ENCODE data around the gene UTP20. TPM values are rescaled to one million over a fixed set of nuclear protein-coding genes. Genes with fewer than 3 reads are reported as not detected.

UTP20 gene
- total RNA-seq, 1 donor: 18.8 TPM

- Histone ChIP-seq H3K4me2 (ENCODE audit: insufficient read depth, low read length) (no peak overlapping the region), H4K20me1 (ENCODE audit: insufficient read depth, low read length) (no peaks in the 10 kb centered on the region), H2AFZ (ENCODE audit: low read length) (no peak overlapping the region), H3K9me3 (ENCODE audit: low read depth, low read length) (no peaks in the 10 kb centered on the region), H3K4me1 (ENCODE audit: insufficient read depth, low read length) (peaks cover 19% of the 10 kb centered on the region), H3K27ac (ENCODE audit: low read depth, low read length) (peak overlapping the region; percentile 71), H3K27me3 (ENCODE audit: insufficient read depth, low read length) (no peaks in the 10 kb centered on the region), H3K79me2 (ENCODE audit: insufficient read depth, low read length) (no peaks in the 10 kb centered on the region), H3K36me3 (ENCODE audit: insufficient read depth, low read length) (peaks cover 28% of the 10 kb centered on the region), H3K4me3 (ENCODE audit: insufficient read depth, low read length) (no peak overlapping the region)
- TF ChIP-seq CTCF (IDR thresholded peaks at IDR 0.05; ENCODE audit: extremely low read depth, low read depth, low read length): no peak
- peak; percentile 62 for DNase-seq (ENCODE audit: insufficient read length, low spot score, missing footprints)
These were observed 19.4 kb downstream of the UTP20 start for GRCh38 chr12:101299346-101299745.

GRCh38 chr12:101299931-101300330 lies 20.0 kb downstream of the UTP20 start:
- Histone ChIP-seq H3K4me2 (ENCODE audit: insufficient read depth, low read length) (no peak overlapping the region), H3K79me2 (ENCODE audit: insufficient read depth, low read length) (no peaks in the 10 kb centered on the region), H3K9me3 (ENCODE audit: low read depth, low read length) (no peaks in the 10 kb centered on the region), H3K27ac (ENCODE audit: low read depth, low read length) (no peak overlapping the region), H2AFZ (ENCODE audit: low read length) (no peak overlapping the region), H3K27me3 (ENCODE audit: insufficient read depth, low read length) (no peaks in the 10 kb centered on the region), H3K4me3 (ENCODE audit: insufficient read depth, low read length) (no peak overlapping the region), H3K36me3 (ENCODE audit: insufficient read depth, low read length) (peaks cover 28% of the 10 kb centered on the region), H3K4me1 (ENCODE audit: insufficient read depth, low read length) (peaks cover 19% of the 10 kb centered on the region), H4K20me1 (ENCODE audit: insufficient read depth, low read length) (no peaks in the 10 kb centered on the region)
- no peak for DNase-seq (ENCODE audit: insufficient read length, low spot score, missing footprints)
- no peak for TF ChIP-seq CTCF (IDR thresholded peaks at IDR 0.05; ENCODE audit: extremely low read depth, low read depth, low read length)

GRCh38 chr12:101302741-101303140 lies 22.8 kb downstream of the UTP20 start:
- no peak for TF ChIP-seq CTCF (IDR thresholded peaks at IDR 0.05; ENCODE audit: extremely low read depth, low read depth, low read length)
- no peak for DNase-seq (ENCODE audit: insufficient read length, low spot score, missing footprints)

GRCh38 chr12:101305226-101305779 lies 25.4 kb downstream of the UTP20 start:
- H2AFZ ChIP-seq (ENCODE audit: low read length): no peak overlapping the region
- no peak overlapping the region for H3K4me3 ChIP-seq (ENCODE audit: insufficient read depth, low read length)
- H3K9me3 ChIP-seq (ENCODE audit: low read depth, low read length): no peaks in the 10 kb centered on the region
- no peaks in the 10 kb centered on the region for H3K4me1 ChIP-seq (ENCODE audit: insufficient read depth, low read length)
- H3K27me3 ChIP-seq (ENCODE audit: insufficient read depth, low read length): no peaks in the 10 kb centered on the region
- no peak for TF ChIP-seq CTCF (IDR thresholded peaks at IDR 0.05; ENCODE audit: extremely low read depth, low read depth, low read length)
- H3K79me2 ChIP-seq (ENCODE audit: insufficient read depth, low read length): no peaks in the 10 kb centered on the region
- peaks cover 34% of the 10 kb centered on the region for H3K36me3 ChIP-seq (ENCODE audit: insufficient read depth, low read length)
- no peak overlapping the region for H3K4me2 ChIP-seq (ENCODE audit: insufficient read depth, low read length)
- no peaks in the 10 kb centered on the region for H4K20me1 ChIP-seq (ENCODE audit: insufficient read depth, low read length)
- DNase-seq (ENCODE audit: insufficient read length, low spot score, missing footprints): no peak
- no peak overlapping the region for H3K27ac ChIP-seq (ENCODE audit: low read depth, low read length)

More at GRCh38 chr12:101302741-101303140, 22.8 kb downstream of the UTP20 start:
- Histone ChIP-seq H3K9me3 (ENCODE audit: low read depth, low read length) (no peaks in the 10 kb centered on the region), H3K4me2 (ENCODE audit: insufficient read depth, low read length) (no peak overlapping the region), H3K79me2 (ENCODE audit: insufficient read depth, low read length) (no peaks in the 10 kb centered on the region), H3K36me3 (ENCODE audit: insufficient read depth, low read length) (peaks cover 31% of the 10 kb centered on the region), H3K4me1 (ENCODE audit: insufficient read depth, low read length) (peaks cover 19% of the 10 kb centered on the region), H3K27me3 (ENCODE audit: insufficient read depth, low read length) (no peaks in the 10 kb centered on the region), H2AFZ (ENCODE audit: low read length) (no peak overlapping the region), H3K4me3 (ENCODE audit: insufficient read depth, low read length) (no peak overlapping the region), H3K27ac (ENCODE audit: low read depth, low read length) (no peak overlapping the region), H4K20me1 (ENCODE audit: insufficient read depth, low read length) (no peaks in the 10 kb centered on the region)
